Suprapubic skin (tissue), 4 donors: Measurements from ENCODE around the gene ELOF1.

Experiments used
- CTCF ChIP-seq, 2 donors: fragments of 200-600 bp in 1 of 2; fragments of 450-650 bp in 1 of 2; sonication (generic) in 1 of 2; IDR thresholded peaks; one replicate each; pipeline ENCODE4 v1.5.1; 2016 to 2019; ENCODE audit warnings: antibody characterized with exemption in 2 of 2, mild to moderate bottlenecking in 1 of 2, moderate library complexity in 1 of 2
- EP300 ChIP-seq: sonication (generic); formaldehyde crosslinking; IDR thresholded peaks from one replicate; pipeline ENCODE4 v1.6.1; 2017; ENCODE audit warnings: antibody characterized with exemption
- POLR2A ChIP-seq, 2 donors: fragments of 450-650 bp; IDR thresholded peaks; one replicate each; pipeline ENCODE4 v1.6.1; 2017; ENCODE audit warnings: antibody characterized with exemption in 2 of 2, mild to moderate bottlenecking in 2 of 2, moderate library complexity in 2 of 2
- POLR2AphosphoS5 ChIP-seq, 3 donors: sonication (generic); formaldehyde crosslinking; IDR thresholded peaks; one replicate each; pipeline ENCODE4 v1.6.1; 2017; ENCODE audit warnings: antibody characterized with exemption in 3 of 3

GRCh38 chr19:11556634-11557420, 2.2 kb downstream of the ELOF1 start:
- no peak for TF ChIP-seq CTCF (IDR thresholded peaks at IDR 0.05)
- TF ChIP-seq POLR2A (IDR thresholded peaks at IDR 0.05), result no peak
- no peak for TF ChIP-seq POLR2AphosphoS5 (IDR thresholded peaks at IDR 0.05)
- TF ChIP-seq EP300, result no peak
